GM23338 (cell line): ENCODE results near the gene ADAMTS8.

ENCODE experiments used
- CREB1 ChIP-seq: fragments of 250-450 bp; sonication (Bioruptor Pico); IDR thresholded peaks from 2 replicates; pipeline ENCODE4 v1.5.0; 2020; ENCODE audit warnings: low read depth, mild to moderate bottlenecking, moderate library complexity
- CTCF ChIP-seq, 2 experiments: fragments of 200-600 bp in 1 of 2; sonication (generic) in 1 of 2; conservative IDR thresholded peaks; 2 replicates each; pipeline versions ENCODE4 v1.5.1 to v1.6.1; 2016 to 2017; ENCODE audit warnings: antibody characterized with exemption in 2 of 2, low read depth in 2 of 2, mild to moderate bottlenecking in 2 of 2, moderate library complexity in 1 of 2
- EZH2 ChIP-seq: fragments of 200-600 bp; sonication (generic); IDR thresholded peaks from one replicate; pipeline ENCODE4 v1.8.0; 2017; ENCODE audit warnings: antibody characterized with exemption, mild to moderate bottlenecking, low read depth; ENCODE audit not compliant: unreplicated experiment
- EZH2phosphoT487 ChIP-seq: fragments of 200-600 bp; sonication (generic); IDR thresholded peaks from one replicate; pipeline ENCODE4 v1.8.1; 2018; ENCODE audit warnings: antibody characterized with exemption; ENCODE audit not compliant: unreplicated experiment
- NANOG ChIP-seq: IDR thresholded peaks from 2 replicates; pipeline ENCODE4 v1.6.1; 2016; ENCODE audit warnings: antibody characterized with exemption, borderline replicate concordance
- POLR2AphosphoS5 ChIP-seq: IDR thresholded peaks from 2 replicates; pipeline ENCODE4 v1.6.1; 2016; ENCODE audit warnings: antibody characterized with exemption, low read depth
- REST ChIP-seq: IDR thresholded peaks from one replicate; pipeline ENCODE4 v1.6.1; 2018; ENCODE audit warnings: antibody characterized with exemption; ENCODE audit not compliant: unreplicated experiment
- ZNF462 ChIP-seq: fragments of 250-450 bp; sonication (Bioruptor Pico); IDR thresholded peaks from 2 replicates; pipeline ENCODE4 v1.5.0; 2020; ENCODE audit warnings: mild to moderate bottlenecking, moderate library complexity

DNA sequence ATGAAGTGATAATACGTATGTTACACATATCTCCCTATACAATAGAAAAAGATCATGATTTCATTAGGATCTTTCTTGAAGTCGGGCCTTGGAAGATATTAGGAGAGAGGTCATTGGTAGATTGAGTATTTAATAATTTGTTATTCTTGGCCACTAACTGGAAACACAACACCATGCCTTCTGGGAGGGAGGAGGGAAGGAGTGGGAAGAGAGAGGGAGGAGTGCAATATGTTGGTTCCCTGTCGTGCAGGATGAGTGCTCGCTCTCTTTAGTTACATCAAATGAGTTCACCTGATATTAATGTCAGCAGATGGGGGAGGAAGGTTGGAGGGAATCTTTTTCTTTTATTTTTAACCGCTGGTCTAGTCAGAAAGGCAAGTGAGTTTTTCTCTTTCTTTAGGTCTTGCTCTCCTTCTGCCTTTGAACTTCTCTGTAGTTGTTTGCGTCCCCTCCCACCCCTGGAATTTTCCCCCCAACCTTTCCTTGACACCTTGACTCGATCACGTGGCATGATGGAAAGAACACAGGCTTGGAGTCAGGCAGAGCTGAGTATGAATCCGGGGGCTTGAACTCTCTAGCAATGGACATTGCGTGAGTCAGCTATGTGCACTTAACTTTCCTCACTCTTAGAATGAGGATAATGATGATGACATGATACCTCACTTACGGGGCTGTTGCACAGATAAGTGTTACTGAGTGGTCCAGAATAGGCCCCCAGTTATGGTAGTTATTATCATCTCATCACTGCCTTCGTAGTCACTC lies 26.3 kb upstream of the ADAMTS8 start:
- no peak for TF ChIP-seq EZH2phosphoT487
- TF ChIP-seq CTCF (conservative IDR thresholded peaks at IDR 0.05; ENCODE audit: low read depth in 2 of 2) = no peak
- TF ChIP-seq CREB1 (CRISPR knock-in tag) = no peak
- TF ChIP-seq NANOG = no peak
- no peak for TF ChIP-seq EZH2
- TF ChIP-seq ZNF462 (CRISPR knock-in tag) = no peak
- no peak for TF ChIP-seq POLR2AphosphoS5
- TF ChIP-seq REST = no peak
